ENCODE data around the gene CDHR5.
"Not testable (repeated sequence)": the region's sequence is repeated elsewhere in the genome, so short reads cannot be mapped to it uniquely, and the experiment has no call there.

The CDHR5 gene

DNA sequence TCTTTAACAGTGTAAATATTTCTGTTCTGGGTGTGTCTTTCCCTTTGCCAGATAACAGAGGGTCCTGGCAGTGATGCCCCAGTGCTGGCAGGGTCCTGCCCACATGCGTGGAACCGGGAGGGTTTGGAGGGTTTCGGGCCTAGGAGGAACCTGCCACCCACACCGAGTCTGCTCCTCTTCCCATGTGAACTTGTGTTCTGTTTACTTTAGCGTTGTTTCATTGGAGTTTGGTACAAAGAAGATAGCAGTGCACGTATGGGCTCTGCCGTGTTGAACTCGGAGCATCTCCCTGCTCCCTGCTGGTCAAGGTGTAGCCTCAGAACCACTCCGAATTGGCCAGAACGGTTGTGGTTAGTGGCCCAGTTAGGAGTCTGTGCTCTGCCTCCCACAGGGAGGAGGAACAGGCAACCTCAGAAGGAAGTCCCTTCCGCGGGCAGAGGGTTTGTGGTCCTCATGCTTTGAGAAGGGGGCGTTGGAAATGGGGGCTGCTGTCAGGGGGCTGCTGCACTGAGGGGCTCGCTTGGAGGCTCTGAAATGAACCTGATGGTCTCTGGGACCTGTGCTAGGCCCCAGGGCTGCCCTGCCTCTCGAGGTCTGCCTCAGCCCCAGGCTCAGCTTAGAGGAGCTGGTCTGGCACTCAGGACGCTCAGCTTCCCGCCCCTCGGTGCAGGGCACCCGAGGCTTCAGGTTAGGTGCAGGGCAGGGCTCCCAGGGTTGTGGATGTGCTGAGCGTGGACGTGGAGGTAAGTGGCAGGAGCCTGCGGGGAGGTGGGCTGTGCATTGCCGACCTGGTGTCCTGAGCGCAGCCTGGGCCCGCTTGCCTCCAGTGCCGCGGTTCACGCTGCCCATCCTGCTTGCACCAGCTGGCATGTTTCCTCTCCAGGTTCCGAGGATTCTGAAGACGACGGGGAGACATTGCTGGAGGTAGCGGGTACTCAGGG lies 38.1 kb downstream of the CDHR5 start:
- DNase-seq (ENCODE audit: low spot score): no peak

DNA sequence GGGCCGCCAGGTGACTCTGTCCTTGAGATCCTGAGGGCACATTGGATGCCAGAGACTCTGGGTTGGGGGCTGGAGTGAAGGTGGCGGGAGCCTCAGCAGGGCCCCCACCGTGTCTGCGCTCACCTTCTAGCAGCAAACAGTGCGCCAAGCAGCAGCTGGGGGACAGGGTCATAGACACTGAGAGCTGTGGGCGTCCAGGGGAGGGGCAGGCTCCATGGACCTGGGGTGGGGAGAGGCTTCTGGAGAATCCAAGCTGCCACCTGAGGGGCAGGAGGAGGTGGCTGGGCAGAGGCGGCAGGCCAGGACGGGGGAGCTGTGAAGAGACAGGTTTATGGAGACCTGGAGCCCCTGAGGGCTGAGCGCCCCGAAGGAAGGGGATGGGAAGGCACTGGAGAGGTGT lies 40.5 kb downstream of the CDHR5 start:
- DNase-seq (ENCODE audit: low spot score): no peak

DNA sequence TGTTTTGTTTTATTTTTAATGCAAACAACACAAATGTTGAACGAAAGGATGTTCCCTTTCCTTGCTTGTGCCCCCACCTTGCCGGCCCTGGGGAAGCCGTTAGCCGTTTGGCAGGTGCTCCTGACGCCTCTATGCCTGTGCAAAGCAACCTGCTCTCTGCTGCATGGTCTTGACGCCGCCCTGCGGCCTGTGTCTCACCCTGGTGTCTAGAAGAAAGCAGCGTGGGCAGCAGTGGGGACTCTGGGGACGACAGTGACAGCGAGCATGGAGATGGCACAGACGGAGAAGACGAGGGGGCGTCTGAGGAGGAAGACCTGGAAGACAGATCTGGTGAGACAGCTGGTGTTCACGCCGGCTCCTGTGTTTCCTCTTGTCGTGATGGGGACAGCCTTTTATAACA lies 43.0 kb downstream of the CDHR5 start:
- DNase-seq (ENCODE audit: low spot score): no peak

DNA sequence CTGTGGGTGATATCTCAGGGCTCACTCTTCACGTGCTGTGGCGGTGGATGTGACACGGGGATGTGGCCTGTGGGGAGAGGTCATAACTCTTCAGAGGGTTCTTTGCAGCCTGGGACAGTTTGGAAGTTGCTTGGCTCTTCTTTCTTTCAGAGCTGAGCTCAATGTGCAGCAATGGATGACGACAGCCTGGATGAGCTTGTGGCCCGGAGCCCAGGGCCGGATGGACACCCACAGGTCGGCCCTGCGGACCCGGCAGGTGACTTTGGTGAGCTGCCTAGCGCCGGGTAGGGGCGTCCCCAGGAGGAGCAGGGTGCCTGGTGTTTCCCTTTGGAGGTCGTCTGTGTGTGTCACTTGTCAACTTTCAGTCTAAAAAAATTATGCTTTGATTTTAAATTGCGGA lies 43.4 kb downstream of the CDHR5 start:
- no peak for DNase-seq (ENCODE audit: low spot score)

DNA sequence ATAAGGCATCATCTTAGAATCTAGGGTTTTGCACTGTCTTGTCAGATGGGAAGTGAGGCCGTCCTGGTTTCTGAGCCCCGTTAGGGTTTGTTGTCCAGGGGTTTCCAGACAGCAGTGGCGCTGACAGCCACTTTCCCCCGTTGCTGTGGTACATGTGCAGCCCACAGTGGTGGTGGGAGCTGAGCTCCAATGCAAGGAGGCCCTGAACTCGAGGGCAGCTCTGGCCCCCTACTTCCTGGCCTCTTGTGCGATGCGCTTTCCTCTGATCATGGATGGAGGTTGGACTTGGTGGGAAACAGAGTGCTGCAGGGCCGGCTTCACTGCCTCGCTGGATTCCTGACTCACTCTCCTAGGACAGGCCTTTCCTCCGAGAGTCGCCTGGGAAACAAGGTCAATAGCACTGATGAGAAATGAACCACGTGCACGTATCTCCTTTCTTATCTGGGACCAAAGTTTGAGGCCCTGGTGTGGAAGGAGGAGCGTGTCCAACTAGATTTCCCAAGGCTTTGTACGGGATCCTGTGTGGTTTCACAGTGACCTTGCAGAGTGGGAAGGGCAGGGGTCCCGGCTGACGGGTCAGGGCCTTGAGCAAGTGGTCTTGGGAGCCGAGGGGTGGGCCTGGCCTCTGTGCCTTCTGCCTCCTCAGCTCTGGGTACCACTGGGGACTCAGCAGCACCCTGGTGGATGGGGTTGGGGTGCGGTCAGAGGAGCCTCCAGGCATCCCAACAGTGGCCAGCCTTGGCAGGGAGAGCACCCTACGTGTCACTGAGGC lies 44.7 kb downstream of the CDHR5 start:
- DNase-seq (ENCODE audit: low spot score): no peak

DNA sequence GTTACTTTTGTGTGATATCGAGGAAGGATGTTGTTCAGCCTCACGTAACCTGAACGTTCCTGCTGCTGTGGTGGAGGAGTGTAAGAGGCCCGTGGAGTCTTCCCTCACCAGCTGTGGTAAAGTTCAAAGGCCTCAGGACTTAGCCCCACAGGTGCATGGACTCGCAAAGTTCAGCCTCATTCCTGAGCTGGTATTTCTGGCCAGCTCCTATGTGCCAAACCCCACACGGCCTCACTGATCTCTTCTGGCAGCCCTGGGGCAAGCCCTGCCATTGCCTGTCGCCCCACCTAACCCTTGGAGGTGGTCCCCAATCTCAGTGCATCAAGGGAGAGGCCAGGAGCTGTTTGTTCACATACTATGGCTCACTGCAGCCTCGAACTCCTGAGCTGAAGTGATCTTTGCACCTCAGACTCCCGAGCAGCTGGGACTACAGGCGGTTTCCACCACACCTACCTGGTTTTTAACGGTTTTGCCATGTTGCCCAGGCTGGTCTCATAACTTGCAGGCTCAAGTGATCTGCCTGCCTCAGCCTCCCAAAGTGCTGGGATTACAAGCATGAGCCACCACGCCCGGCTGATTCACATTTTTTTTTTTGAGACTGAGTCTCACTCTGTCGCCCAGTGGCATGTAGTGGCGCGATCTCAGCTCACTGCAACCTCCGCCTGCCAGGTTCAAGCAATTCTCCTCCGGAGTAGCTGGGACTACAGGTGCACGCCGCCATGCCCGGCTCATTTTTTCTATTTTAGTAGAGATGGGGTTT lies 46.3 kb downstream of the CDHR5 start:
- DNase-seq (ENCODE audit: low spot score): no peak

DNA sequence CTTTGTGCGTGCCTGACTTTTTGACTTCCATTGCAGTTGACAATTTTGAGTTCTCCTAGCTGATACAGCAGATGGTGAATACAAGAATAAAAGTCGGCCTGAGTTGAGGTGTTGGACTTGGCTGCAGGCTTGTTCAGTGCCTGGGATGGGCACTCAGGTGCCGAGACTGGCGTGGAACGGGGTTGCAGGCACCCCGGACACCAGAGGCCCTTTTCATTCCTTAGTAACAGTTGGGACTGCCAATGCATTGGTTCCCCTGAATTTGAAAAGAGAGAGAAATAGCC lies 47.2 kb downstream of the CDHR5 start:
- DNase-seq (ENCODE audit: low spot score): no peak

DNA sequence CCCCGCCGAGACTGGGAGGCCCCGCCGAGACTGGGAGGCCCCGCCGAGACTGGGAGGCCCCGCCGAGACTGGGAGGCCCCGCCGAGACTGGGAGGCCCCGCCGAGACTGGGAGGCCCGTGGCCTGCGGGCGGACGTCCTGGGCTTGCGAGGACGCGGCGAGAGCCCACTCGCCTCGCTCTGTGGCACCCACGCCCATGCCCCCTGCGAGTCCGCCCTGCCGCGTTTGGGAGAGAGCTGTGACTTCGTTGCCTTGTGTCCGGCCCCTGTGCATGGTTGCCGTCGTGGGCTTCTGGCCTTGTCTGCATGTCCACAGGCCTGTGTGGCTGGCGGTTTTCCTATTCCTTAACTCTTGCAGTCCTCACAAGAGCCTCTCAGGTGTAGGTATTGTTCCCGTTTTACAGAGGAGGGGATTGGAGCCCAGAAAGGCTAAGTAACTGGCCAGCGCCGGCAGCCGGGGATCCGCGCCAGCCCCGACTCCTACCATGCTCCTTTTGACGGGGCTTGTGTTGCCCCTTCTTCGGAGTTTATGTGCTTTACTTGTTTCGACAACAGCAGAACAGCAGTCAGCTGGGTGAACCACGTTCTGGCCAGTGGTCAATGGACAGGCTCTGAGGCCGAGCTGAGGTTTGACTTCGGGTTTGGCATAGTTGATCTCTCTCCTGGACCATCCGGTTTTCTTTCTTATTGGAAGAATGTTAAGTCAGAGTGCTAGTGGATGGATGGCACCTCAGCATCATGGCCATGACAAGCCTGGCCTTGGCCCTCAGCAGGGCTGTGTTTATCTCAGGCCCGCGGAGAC lies 47.7 kb downstream of the CDHR5 start:
- peak; percentile 35 for DNase-seq (ENCODE audit: low spot score)

DNA sequence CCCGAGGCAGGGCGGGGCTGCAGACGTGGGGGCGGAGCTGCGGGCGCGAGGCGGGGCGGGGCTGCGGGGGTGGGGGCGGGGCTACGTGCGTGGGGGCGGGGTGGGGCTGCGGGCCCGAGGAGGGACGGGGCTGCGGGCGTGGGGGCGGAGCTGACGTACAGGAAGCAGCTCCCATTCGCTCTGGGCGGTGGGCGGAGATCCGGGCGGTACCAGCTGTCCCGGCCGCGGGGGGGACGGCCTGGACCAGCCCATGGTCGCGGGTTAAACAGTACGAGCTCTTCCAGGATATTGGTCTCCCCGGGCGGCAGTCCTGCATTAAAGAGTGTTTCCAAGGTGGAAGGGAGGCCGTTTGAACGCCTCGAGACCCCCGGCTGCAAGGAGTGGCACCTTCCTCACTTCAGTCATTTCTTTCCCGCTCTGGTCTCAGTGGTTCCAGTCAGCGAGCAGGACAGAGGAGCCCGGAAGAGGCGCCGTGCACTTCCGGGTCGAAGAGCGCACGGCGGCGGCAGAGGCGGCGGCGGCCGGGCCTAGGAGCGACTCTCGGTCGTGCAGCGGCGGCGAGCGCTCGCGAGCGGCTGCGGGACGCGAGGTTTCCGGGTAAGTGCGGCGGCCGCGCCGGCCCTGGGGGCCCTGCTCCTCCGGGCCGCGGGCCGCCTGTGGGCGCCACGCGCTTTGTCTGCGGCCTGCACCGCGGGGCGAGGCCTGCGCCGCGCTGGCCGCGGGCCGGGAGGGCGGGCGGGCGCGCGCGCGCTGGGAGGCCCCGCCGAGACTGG lies 48.6 kb downstream of the CDHR5 start, which contains the start of gene PHRF1:
PHRF1 (plus strand) TSS at position 475 of the 773 bp plus-strand sequence. CDS start 5,043 bp downstream, outside the sequence.
- DNase-seq (ENCODE audit: low spot score): peak; percentile 99

DNA sequence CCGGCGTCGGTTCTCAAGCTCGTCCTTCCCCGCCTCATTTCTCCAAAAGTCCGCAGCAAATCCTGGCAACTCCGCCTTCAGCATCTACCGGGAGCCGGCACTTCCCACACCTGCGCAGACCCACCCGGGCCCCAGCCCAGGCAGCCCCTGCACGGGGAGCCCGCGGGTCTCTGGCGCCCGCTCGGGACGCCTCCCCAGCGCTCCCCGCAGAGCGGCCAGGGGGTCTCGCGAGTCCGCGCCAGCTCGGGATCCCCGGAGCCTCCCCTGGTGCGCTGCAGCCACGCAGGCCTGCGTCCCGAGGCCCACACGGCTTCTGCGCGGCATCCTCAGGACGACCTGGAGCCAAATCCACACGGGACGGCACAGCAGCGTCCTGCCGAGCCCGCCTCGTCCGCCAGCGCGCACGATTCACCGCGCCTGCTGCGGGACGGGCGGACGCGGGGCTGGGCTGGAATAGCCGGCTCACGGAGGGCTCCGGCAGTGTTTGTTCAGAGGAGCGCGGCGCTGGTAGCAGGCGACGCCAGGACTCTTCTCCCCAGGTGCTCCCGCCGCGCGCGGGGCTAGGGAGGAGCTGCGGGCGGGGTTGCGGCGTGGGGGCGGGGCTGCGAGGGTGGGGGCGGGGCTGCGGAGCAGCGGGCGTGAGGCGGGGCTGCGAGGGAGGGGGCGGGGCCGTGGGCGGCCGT lies 49.3 kb downstream of the CDHR5 start:
- no peak for DNase-seq (ENCODE audit: low spot score)

DNA sequence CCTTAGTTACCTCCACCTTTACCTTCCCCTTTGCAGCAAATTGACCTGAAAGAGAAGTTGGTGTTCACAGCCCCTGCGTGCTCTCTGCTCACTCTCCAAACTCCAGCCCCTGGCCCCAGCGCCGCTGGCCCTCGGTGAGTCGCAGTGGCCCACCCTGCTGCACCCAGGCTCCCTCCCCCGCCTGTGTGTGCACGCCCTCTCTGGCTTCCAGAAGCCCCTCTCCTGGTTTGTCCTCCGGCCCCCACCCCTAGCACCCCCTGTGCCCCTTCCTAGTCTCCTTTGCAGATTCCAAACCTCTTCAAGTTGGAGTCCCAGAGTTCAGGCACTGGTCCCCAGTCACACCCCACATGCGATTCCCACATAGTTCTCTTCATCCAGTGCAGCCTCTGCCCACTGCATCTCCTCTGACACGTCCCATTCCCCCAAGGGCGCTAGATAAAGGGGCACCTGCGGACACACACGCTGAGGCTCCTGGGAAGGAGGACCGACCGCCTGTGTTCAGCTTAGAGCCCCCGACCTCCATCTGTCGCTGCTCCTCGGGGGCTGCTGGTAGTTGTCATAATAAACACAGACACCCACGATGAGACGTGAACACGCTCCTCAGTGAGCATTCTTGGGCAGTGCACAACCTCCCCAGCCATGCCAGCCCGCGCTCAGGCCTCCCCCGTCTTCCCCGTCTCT lies 50.0 kb downstream of the CDHR5 start:
- no peak for DNase-seq (ENCODE audit: low spot score)

DNA sequence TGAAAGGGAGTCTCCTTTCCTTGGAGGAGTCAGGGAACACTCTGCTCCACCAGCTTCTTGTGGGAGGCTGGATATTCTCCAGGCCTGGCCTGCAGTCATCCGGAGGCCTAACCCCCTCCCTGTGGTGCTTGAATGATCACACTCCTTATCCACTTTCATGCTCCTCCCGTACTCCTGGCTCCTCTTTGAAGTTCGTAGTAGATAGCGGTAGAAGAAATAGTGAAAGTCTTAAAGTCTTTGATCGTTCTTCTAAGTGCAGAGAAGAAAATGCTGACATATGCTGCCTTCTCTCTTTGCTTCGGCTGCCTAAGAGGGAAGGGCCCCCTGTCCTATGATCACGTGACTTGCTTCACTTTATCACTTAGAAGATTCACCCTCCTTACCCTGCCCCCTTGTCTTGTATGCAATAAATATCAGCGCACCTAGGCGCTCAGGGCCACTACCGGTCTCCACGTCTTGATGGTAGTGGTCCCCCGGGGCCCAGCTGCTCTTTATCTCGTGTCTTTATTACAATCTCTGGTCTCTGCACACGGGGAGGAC lies 50.7 kb downstream of the CDHR5 start:
- not testable (repeated sequence) for DNase-seq (ENCODE audit: low spot score)

DNA sequence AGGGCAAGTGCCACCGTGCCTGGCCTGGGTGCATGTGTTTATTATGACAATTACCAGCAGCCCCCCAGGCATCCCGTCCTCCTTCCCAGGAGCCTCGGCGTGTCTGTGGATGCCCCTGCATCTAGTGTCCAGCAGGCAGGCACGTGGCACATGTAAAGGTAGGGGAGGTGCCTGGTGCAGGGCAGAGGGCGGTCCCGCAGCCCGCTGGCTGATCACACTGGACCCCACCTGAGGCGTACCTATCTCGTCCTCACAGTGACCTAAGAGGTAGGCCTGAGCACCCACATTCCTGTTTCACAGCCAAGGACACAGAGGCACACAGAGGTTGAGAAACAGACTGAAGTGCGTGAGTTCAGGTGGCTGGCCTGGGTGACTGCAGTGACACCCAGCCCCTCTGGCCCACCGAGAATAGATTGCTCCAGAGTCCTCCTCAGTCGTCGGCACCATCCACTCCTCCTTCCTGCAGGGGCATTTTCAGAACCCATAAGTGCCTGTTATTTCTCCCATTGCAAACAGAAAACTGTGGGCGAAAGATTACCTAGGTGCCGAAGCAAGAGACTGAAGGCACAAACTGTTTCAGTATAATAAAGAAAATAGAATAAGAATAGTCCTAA lies 51.5 kb downstream of the CDHR5 start:
- DNase-seq (ENCODE audit: low spot score): no peak

DNA sequence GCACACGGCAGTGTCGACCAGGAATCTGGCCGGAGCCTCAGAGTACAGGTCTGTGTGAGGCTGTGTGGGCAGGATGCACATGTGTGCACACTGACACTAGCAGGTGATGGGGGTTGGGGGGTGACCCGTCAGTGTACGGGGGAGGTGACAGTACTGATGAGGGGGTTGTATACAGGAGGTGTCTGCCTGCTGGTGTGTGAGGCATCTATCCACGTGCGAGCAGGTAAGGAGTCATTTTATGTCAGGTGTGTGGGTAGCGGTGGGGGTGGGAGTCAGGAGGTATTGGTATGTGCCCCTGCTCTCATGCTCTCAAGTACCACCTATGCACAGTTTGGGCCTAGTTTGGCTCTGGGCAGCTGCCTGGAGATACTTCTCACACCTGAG lies 53.0 kb downstream of the CDHR5 start:
- no peak for DNase-seq (ENCODE audit: low spot score)

DNA sequence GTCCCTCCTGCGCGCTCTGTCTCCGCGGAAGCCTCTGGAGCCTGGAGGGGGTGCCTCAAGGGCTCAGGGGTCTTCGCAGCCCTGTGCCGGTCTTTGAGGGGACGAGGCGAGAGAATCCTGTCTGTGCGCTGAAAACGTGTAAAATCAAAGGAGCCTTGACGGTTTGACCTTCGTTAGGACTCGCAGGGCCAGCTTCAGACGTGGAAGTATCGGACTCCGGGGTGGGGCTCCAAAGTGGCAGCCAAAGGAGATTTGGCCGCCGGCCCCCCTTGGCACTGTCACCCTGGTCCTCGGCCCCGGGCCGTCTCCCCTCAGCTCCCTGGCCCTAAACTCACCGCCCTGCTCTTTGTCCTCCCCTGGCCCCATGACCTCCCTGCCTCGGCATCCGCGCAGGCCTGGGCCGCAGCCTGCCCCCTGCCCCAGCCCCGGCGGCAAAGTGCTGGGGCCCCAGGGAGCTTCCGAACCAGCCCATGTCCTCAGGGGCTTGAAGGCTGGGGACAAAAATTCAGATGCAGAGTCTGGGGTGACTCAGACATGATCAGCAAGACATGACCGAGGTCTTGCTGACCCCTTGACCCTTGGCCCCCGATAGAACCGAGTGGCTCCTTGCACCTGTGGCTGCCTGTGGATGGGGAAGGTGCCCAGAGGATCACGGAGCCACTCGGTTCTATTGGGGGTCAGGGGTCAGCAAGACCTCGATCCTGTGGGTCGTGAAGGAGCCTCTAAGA lies 55.4 kb downstream of the CDHR5 start:
- peak; percentile 26 for DNase-seq (ENCODE audit: low spot score)

DNA sequence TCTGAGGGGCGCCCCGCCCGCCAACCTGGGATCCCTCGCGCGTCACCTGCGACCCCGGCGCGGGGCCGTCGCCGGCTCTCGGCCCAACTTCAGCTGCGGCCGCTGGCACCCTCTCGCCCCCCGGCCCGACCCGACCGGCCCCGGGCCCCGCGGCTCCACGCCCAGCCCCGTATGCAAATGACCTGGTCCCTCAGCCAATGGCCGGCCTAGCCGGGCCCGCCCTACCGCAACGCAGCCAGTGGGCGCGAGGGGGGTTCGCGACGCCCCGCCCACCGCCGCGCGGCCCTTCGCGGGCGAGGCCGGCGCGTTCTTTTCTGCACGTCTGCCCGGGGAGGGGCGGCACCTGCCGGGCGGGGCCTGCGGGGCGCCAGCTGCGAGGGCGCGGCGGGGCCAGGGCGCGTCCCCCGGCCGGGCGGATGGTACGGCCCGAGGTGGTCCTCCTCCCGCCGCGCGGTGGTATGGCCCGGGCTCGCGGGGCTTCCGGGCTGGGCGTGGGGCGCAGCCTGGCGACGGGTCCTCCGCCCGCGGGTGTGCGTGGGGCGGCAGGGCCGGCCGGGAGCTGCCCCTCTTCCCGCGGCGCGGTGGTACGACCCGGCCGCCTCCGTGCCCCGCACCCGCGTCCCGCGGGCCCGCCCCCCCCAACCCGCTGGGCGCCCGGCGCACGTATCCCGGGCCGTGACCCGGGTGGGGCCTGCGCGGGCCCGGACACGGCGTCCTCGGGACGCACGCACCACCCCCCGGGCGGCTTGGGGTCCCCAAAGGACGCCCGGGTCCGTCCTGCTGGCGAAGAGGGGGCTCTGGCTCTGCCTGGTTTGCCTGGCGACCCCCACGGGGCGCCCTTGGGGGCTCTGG lies 56.2 kb downstream of the CDHR5 start:
- DNase-seq (ENCODE audit: low spot score): peak; percentile 98

DNA sequence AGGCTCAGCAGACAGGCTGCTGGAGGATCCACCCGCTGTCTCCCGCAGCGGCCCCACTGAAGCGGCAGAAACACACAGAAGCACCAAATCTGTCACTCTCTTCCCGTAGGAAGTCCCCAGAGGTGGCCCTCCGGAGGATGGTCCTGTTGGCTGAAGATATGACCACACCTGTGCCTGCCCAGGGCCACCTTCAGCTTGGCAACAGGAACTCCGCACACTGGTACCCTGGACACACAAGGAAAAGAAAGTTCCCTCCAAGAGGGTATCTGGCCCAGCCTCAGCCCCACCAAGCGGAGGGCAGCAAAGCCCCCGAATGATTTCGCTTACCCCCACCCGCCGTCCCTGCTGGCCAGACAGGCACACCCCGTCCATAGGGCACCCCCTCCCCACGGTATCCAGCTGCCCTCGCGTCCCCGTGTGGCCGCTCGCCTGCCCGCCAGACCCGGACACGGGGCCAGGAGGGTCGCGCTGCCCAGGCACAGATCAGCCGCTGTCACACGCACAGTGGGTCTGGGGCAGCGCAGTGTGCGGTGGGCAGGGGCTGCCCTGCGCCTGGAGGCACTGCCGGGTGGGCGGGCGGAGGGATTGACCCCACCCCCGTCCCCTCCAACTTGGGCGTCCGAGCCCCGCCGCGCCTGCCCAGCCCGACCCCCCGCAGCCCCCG lies 57.0 kb downstream of the CDHR5 start:
- DNase-seq (ENCODE audit: low spot score): no peak

All from GM03348 (cell line).